ENCODE results near the gene TMEM201. TPM values are rescaled to one million over a fixed set of nuclear protein-coding genes. Genes with fewer than 3 reads are reported as not detected.

Gene TMEM201, protein sequence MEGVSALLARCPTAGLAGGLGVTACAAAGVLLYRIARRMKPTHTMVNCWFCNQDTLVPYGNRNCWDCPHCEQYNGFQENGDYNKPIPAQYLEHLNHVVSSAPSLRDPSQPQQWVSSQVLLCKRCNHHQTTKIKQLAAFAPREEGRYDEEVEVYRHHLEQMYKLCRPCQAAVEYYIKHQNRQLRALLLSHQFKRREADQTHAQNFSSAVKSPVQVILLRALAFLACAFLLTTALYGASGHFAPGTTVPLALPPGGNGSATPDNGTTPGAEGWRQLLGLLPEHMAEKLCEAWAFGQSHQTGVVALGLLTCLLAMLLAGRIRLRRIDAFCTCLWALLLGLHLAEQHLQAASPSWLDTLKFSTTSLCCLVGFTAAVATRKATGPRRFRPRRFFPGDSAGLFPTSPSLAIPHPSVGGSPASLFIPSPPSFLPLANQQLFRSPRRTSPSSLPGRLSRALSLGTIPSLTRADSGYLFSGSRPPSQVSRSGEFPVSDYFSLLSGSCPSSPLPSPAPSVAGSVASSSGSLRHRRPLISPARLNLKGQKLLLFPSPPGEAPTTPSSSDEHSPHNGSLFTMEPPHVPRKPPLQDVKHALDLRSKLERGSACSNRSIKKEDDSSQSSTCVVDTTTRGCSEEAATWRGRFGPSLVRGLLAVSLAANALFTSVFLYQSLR
- total RNA-seq (10 to 100 TPM in 3 of 5 experiments, 1 to 10 TPM in 2; 9.0 to 18.5 (median 10.0) TPM), polyA plus RNA-seq (1 to 10 TPM; 1.0 to 3.3 TPM), total RNA-seq (13.1 reads per million, percentile 41 among the genes with 10 or more reads in this experiment)

DNA sequence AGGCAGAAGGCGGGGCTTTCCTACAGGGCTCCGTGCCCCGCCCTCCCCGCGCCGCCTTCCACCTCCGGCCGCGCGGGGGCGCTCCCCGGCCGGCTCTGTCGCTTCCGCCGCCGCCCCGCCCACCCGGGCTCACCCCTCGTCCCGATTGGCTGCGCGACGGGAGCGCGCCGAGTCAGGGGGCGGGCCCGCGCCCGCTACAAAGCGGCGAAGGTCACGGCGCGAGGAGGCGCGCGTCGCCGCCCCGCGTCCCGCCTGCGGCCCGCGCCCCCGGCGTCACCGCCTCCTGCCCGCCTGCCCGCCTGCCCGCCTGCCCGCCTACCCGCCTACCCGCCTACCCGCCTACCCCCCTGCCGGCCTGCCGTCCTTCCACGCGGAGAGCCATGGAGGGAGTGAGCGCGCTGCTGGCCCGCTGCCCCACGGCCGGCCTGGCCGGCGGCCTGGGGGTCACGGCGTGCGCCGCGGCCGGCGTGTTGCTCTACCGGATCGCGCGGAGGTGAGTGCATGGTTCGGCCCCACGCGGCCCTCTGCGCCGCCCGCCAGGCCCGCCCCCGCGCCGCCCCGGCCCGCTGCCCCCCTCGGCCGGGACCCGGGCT lies at the start of gene TMEM201:
TMEM201 (plus strand) TSS at position 361 of the 593 bp plus-strand sequence; CDS start at position 381, 20 bp downstream.
- H3K4me3 ChIP-seq (ENCODE audit: low read length) = peak within 1 kb of the TSS; percentile 51
- peaks cover 20 to 37% (median 32%) of the 10 kb centered on the region in 7 donors for H3K4me1 Mint-ChIP-seq
- H3K27ac Mint-ChIP-seq = peak within 1 kb of the TSS; percentile 43 to 93 (median 65)
- intact Hi-C loops (cut with micrococcal nuclease) = loop anchor here (1.0 to 10.0 kb wide), 20 partner anchors 26 to 1106 kb away; partner anchors contain the start of genes H6PD (in 2 of the 2), SLC25A33 (in 2 of the 2), UBE4B (in 2 of the 2) and CTNNBIP1 (in 1 of the 2)
- POLR2A ChIA-PET = interaction anchor here (0.7 to 2.5 kb wide), 2 partner anchors 40 to 152 kb away, joined by 3 to 11 read pairs; no protein-coding TSS in a partner anchor
- H3K9me3 ChIP-seq (ENCODE audit: control insufficient read depth in 2 of 3, low read length in 3 of 3) = no peaks in the 10 kb centered on the region
- ATAC-seq (peak; percentile 98), DNase-seq (peak; percentile 88 to 98 (median 93))
- H3K36me3 ChIP-seq (ENCODE audit: control insufficient read depth in 2 of 3, insufficient read depth in 3 of 3, low read length in 3 of 3) = no peaks in the 10 kb centered on the region
- peaks cover 11 to 22% of the 10 kb centered on the region in 2 donors for H3K4me1 ChIP-seq (ENCODE audit: control insufficient read depth in 2 of 2, insufficient read depth in 2 of 2, low read length in 2 of 2)
- peak within 1 kb of the TSS; percentile 78 to 93 (median 86) for H3K4me3 Mint-ChIP-seq
- H3K9me3 Mint-ChIP-seq = peaks cover 0 to 1% (median 0%) of the 10 kb centered on the region in 11 donors
- CTCF ChIA-PET = interaction anchor here (1.0 kb wide), 1 partner anchor 275 kb away, joined by 3 read pairs; no protein-coding TSS in a partner anchor
- peak within 1 kb of the TSS; percentile 69 for H3K27ac ChIP-seq (ENCODE audit: low read depth, low read length)
- H3K36me3 Mint-ChIP-seq = no peaks in the 10 kb centered on the region
- H3K27me3 Mint-ChIP-seq = no peaks in the 10 kb centered on the region
- no peaks in the 10 kb centered on the region for H3K27me3 ChIP-seq (ENCODE audit: control insufficient read depth in 2 of 2, insufficient read depth in 2 of 2, low read length in 2 of 2)

DNA sequence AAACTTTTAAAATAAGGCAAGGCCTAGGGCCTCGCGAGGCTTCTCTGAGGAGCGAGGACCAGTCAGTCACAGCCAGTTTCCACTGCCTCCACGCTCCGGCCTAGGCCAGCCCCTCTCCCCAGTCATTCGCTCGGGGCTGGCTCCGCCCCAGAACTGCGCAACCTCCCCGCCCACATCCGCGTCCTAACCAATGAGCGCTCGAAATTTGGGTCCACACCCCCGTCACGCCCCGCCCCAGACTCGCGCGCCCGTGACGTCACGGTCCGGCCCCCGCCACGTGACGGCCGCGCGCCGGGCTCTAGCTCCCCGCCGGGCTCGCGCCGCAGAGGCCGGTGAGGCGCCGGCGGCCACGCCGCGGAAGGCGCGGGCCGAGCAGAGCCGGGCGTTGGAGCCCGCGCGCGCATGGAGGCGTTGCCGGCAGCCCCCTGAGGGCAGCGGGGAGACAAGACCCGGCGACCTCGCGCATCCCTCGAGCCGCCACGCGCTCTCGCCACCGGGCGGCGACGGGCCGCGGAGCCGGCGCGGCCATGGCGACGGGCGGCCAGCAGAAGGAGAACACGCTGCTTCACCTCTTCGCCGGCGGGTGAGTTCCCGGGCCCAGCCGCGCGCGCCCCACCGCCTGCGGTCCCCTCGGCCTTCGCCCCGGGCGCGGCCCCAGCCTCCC lies 49.4 kb upstream of the TMEM201 start, which contains the start of gene SLC25A33:
SLC25A33 (plus strand) TSS at position 301 of the 664 bp plus-strand sequence; CDS start at position 528, 227 bp downstream.
- peak; percentile 92 to 99 (median 95) for DNase-seq
- peak within 1 kb of the TSS; percentile 85 to 97 (median 91) for H3K27ac Mint-ChIP-seq
- no peaks in the 10 kb centered on the region for H3K9me3 Mint-ChIP-seq
- H3K4me1 Mint-ChIP-seq = peaks cover 18 to 38% (median 31%) of the 10 kb centered on the region in 7 donors
- H3K4me3 ChIP-seq (ENCODE audit: low read length) = peak within 1 kb of the TSS; percentile 58
- intact Hi-C loops (cut with micrococcal nuclease) = loop anchor here (1.0 to 10.0 kb wide), 11 partner anchors 20 to 1574 kb away; partner anchors contain the start of genes CTNNBIP1 (in 2 of the 2), TMEM201 (in 2 of the 2), DFFA (in 1 of the 2) and ENO1 (in 1 of the 2)
- ChIA-PET CTCF (no interaction called here), POLR2A (interaction anchor here (1.0 kb wide), 1 partner anchor 14 kb away, joined by 4 read pairs; no protein-coding TSS in a partner anchor)
- H3K36me3 ChIP-seq (ENCODE audit: control insufficient read depth in 2 of 3, insufficient read depth in 3 of 3, low read length in 3 of 3) = no peaks in the 10 kb centered on the region
- H3K27me3 Mint-ChIP-seq = no peaks in the 10 kb centered on the region
- H3K27ac ChIP-seq (ENCODE audit: low read depth, low read length) = peak within 1 kb of the TSS; percentile 73
- H3K36me3 Mint-ChIP-seq = peaks cover 0 to 3% (median 0%) of the 10 kb centered on the region in 5 donors
- no peaks in the 10 kb centered on the region for H3K9me3 ChIP-seq (ENCODE audit: control insufficient read depth in 2 of 3, low read length in 3 of 3)
- H3K27me3 ChIP-seq (ENCODE audit: control insufficient read depth in 2 of 2, insufficient read depth in 2 of 2, low read length in 2 of 2) = no peaks in the 10 kb centered on the region
- H3K4me1 ChIP-seq (ENCODE audit: control insufficient read depth in 2 of 2, insufficient read depth in 2 of 2, low read length in 2 of 2) = peaks cover 5 to 8% of the 10 kb centered on the region in 2 donors
- ATAC-seq = peak; percentile 99
- H3K4me3 Mint-ChIP-seq = peak within 1 kb of the TSS; percentile 86 to 93 (median 90)

DNA sequence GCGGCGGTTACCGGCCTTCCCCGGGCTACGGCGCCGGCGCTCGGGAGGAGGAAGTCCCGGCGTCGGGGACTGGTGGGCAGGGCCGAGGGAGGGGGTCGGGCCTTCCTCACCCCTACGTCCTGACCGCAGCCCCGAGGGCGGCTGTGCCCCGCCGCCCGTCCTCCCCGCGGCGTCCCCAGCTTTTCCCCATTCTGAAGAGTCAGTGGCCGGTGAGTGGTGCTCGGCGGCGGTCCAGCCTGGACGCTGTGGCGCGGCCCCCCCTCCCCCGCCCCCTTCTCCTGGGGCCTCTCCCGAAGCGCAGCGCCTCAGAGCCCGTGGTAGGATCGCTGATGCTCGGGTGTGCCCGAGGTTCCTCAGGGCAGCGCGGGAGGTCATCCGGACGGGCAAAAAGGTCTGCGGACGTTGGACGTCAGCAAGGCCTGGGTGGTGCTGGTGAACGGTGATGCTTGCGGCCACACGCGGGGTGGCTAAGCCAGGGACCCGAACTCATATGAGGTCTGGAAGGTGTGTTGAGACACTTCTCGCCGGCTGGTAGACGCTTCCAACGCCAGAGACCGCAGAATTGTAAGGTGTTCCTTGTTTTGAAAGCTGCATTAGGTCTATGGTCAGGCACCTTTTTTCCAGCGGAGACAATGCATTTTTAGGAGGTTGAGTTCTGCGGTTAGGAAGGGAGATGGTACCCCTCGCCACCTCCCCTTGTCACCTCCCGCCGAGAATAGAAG lies 48.7 kb upstream of the TMEM201 start:
- Mint-ChIP-seq H3K27me3 (no peaks in the 10 kb centered on the region), H3K4me3 (peak overlapping the region; percentile 86 to 93 (median 90)), H3K27ac (peak overlapping the region in 8 of 9 donors; percentile 46 to 95 (median 84)), H3K36me3 (peaks cover 0 to 3% (median 0%) of the 10 kb centered on the region in 5 donors), H3K4me1 (peaks cover 18 to 40% (median 37%) of the 10 kb centered on the region in 7 donors), H3K9me3 (no peaks in the 10 kb centered on the region)
- peak overlapping the region; percentile 58 for H3K4me3 ChIP-seq (ENCODE audit: low read length)
- no peaks in the 10 kb centered on the region for H3K9me3 ChIP-seq (ENCODE audit: control insufficient read depth in 2 of 3, low read length in 3 of 3)
- no peaks in the 10 kb centered on the region for H3K36me3 ChIP-seq (ENCODE audit: control insufficient read depth in 2 of 3, insufficient read depth in 3 of 3, low read length in 3 of 3)
- ATAC-seq (peak; percentile 57), DNase-seq (peak in 6 of 9 donors; percentile 6 to 74 (median 19))
- intact Hi-C loops (cut with micrococcal nuclease) = loop anchor here (1.0 to 10.0 kb wide), 11 partner anchors 19 to 1575 kb away; partner anchors contain the start of genes CTNNBIP1 (in 2 of the 2), TMEM201 (in 2 of the 2), DFFA (in 1 of the 2) and ENO1 (in 1 of the 2)
- POLR2A ChIA-PET = interaction anchor here (1.0 kb wide), 1 partner anchor 13 kb away, joined by 4 read pairs; no protein-coding TSS in a partner anchor
- peak overlapping the region; percentile 73 for H3K27ac ChIP-seq (ENCODE audit: low read depth, low read length)
- H3K27me3 ChIP-seq (ENCODE audit: control insufficient read depth in 2 of 2, insufficient read depth in 2 of 2, low read length in 2 of 2) = no peaks in the 10 kb centered on the region
- CTCF ChIA-PET = no interaction called here
- H3K4me1 ChIP-seq (ENCODE audit: control insufficient read depth in 2 of 2, insufficient read depth in 2 of 2, low read length in 2 of 2) = peaks cover 5 to 8% of the 10 kb centered on the region in 2 donors

DNA sequence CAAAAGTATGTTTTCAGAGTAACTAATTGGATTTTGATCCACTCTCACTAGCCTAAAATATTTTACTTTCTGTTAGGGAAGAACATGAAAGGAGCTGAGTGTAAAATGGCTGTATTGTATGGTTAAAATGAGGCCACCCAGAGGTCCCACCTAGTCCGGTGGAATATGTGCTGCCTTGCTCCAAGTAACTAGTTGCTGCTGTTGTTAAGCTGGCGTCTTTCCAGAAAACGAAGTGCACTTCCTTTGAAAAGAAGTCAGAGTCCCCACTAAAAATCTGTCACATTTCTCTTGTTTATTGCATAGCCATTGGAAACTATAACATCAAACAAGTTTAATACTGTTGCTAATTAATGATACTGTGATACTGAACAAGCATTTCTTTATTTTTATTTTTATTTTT lies 46.3 kb upstream of the TMEM201 start:
- Histone ChIP-seq H3K27me3 (ENCODE audit: control insufficient read depth in 2 of 2, insufficient read depth in 2 of 2, low read length in 2 of 2) (no peaks in the 10 kb centered on the region), H3K36me3 (ENCODE audit: control insufficient read depth in 2 of 3, insufficient read depth in 3 of 3, low read length in 3 of 3) (no peaks in the 10 kb centered on the region), H3K27ac (ENCODE audit: low read depth, low read length) (no peak overlapping the region), H3K4me3 (ENCODE audit: low read length) (no peak overlapping the region), H3K9me3 (ENCODE audit: control insufficient read depth in 2 of 3, low read length in 3 of 3) (no peaks in the 10 kb centered on the region), H3K4me1 (ENCODE audit: control insufficient read depth in 2 of 2, insufficient read depth in 2 of 2, low read length in 2 of 2) (peaks cover 5 to 8% of the 10 kb centered on the region in 2 donors)
- Mint-ChIP-seq H3K27me3 (no peaks in the 10 kb centered on the region), H3K36me3 (peaks cover 0 to 3% (median 0%) of the 10 kb centered on the region in 5 donors), H3K4me1 (peaks cover 18 to 46% (median 38%) of the 10 kb centered on the region in 7 donors), H3K27ac (peak overlapping the region in 3 of 9 donors; percentile 45 to 90 (median 65)), H3K4me3 (peak overlapping the region in 9 of 10 donors; percentile 3 to 64 (median 52)), H3K9me3 (no peaks in the 10 kb centered on the region)
- ATAC-seq = no peak
- ChIA-PET POLR2A (no interaction called here), CTCF (no interaction called here)
- intact Hi-C loops (cut with micrococcal nuclease) = no loop called here
- peak in 3 of 9 donors; percentile 19 to 36 (median 29) for DNase-seq

DNA sequence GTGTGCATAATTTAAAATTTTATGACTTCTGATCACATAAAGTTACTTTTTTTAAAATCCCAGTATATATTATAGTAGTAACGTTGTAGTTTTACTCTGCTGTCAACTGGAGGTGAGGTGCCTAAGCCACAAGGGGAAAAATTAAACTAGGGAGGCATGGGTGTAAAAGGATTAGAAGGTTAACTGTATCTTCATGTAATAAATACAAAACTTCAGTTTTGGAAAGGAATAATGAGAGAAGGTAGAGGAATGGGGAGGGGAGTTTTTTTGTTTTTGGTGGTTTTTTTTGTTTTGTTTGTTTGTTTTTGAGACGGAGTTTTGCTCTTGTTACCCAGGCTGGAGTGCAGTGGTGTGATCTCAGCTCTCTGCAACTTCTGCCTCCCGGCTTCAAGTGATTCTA lies 43.8 kb upstream of the TMEM201 start:
- H3K27me3 Mint-ChIP-seq = no peaks in the 10 kb centered on the region
- peaks cover 8 to 40% (median 23%) of the 10 kb centered on the region in 7 donors for H3K4me1 Mint-ChIP-seq
- intact Hi-C loops (cut with micrococcal nuclease) = no loop called here
- H3K4me3 Mint-ChIP-seq = no peak overlapping the region
- peaks cover 0 to 3% (median 0%) of the 10 kb centered on the region in 5 donors for H3K36me3 Mint-ChIP-seq
- Histone ChIP-seq H3K4me1 (ENCODE audit: control insufficient read depth in 2 of 2, insufficient read depth in 2 of 2, low read length in 2 of 2) (no peaks in the 10 kb centered on the region), H3K27ac (ENCODE audit: low read depth, low read length) (no peak overlapping the region), H3K27me3 (ENCODE audit: control insufficient read depth in 2 of 2, insufficient read depth in 2 of 2, low read length in 2 of 2) (no peaks in the 10 kb centered on the region), H3K36me3 (ENCODE audit: control insufficient read depth in 2 of 3, insufficient read depth in 3 of 3, low read length in 3 of 3) (no peaks in the 10 kb centered on the region), H3K9me3 (ENCODE audit: control insufficient read depth in 2 of 3, low read length in 3 of 3) (no peaks in the 10 kb centered on the region), H3K4me3 (ENCODE audit: low read length) (no peak overlapping the region)
- ATAC-seq = no peak
- H3K9me3 Mint-ChIP-seq = no peaks in the 10 kb centered on the region
- DNase-seq = no peak
- ChIA-PET POLR2A (no interaction called here), CTCF (no interaction called here)
- H3K27ac Mint-ChIP-seq = peak overlapping the region in 2 of 9 donors; percentile 64 to 67

Data from naive thymus-derived CD4-positive, alpha-beta T cell (primary cell).